ENCODE measurements around the gene FASTKD3. TPM values are rescaled to one million over a fixed set of nuclear protein-coding genes. Genes with fewer than 3 reads are reported as not detected.

Gene FASTKD3
- total RNA-seq, 1 donor from 2014 or later: 8.1 TPM

DNA sequence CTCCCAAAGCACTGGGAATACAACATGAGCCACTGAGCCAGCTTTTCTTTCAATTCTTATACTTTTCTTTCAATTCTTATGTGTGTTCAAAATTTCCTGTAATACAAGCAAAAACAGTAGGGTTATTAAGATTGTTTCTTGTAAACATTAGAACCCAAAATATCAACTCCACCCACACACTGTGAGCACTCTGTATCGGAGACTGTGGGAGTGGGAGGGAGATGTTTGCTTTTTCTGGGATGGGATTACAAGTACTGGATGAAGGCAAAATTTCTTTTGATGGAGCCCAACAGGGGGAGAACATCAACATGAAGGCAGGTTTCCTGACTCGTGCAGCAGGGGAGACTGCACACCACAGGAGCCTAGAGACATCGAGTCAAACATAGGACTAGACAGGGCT is 13.2 kb downstream of the FASTKD3 start:
- Histone ChIP-seq H3K27me3 (ENCODE audit: insufficient read depth, low read length) (no peaks in the 10 kb centered on the region), H3K4me1 (ENCODE audit: insufficient read depth, low read length) (no peaks in the 10 kb centered on the region), H3K4me3 (ENCODE audit: insufficient read depth, low read depth, low read length) (no peak overlapping the region), H3K79me2 (ENCODE audit: insufficient read depth, low read length) (no peaks in the 10 kb centered on the region), H3K9ac (ENCODE audit: low read length) (no peak overlapping the region), H3K27ac (ENCODE audit: low read depth, low read length) (no peak overlapping the region), H4K20me1 (ENCODE audit: insufficient read depth, low read length) (no peaks in the 10 kb centered on the region), H3K36me3 (ENCODE audit: insufficient read depth, low read length) (peaks cover 15% of the 10 kb centered on the region), H3K9me3 (ENCODE audit: insufficient read depth, low read depth, low read length) (no peaks in the 10 kb centered on the region), H3K4me2 (ENCODE audit: low read length) (no peak overlapping the region), H2AFZ (ENCODE audit: low read depth, low read length) (no peak overlapping the region)
- FAIRE-seq (no peak), DNase-seq (ENCODE audit: low read depth) (no peak)
- Mint-ChIP-seq H3K9me3 (ENCODE audit: unreplicated experiment) (peaks cover 2% of the 10 kb centered on the region), H3K4me1 (ENCODE audit: low read depth, unreplicated experiment) (peaks cover 8% of the 10 kb centered on the region), H3K27me3 (ENCODE audit: low read depth, unreplicated experiment) (peaks cover 2% of the 10 kb centered on the region), H3K4me3 (ENCODE audit: unreplicated experiment) (no peak overlapping the region), H3K27ac (ENCODE audit: unreplicated experiment) (no peak overlapping the region), H3K36me3 (ENCODE audit: low read depth, unreplicated experiment) (no peaks in the 10 kb centered on the region)
- TF ChIP-seq, protein P1, sequence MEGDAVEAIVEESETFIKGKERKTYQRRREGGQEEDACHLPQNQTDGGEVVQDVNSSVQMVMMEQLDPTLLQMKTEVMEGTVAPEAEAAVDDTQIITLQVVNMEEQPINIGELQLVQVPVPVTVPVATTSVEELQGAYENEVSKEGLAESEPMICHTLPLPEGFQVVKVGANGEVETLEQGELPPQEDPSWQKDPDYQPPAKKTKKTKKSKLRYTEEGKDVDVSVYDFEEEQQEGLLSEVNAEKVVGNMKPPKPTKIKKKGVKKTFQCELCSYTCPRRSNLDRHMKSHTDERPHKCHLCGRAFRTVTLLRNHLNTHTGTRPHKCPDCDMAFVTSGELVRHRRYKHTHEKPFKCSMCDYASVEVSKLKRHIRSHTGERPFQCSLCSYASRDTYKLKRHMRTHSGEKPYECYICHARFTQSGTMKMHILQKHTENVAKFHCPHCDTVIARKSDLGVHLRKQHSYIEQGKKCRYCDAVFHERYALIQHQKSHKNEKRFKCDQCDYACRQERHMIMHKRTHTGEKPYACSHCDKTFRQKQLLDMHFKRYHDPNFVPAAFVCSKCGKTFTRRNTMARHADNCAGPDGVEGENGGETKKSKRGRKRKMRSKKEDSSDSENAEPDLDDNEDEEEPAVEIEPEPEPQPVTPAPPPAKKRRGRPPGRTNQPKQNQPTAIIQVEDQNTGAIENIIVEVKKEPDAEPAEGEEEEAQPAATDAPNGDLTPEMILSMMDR (IDR thresholded peaks at IDR 0.05; ENCODE audit: insufficient read depth, low read depth, low read length): no peak
- TF ChIP-seq EZH2 (IDR thresholded peaks at IDR 0.05; ENCODE audit: insufficient read depth, low read length): no peak

DNA sequence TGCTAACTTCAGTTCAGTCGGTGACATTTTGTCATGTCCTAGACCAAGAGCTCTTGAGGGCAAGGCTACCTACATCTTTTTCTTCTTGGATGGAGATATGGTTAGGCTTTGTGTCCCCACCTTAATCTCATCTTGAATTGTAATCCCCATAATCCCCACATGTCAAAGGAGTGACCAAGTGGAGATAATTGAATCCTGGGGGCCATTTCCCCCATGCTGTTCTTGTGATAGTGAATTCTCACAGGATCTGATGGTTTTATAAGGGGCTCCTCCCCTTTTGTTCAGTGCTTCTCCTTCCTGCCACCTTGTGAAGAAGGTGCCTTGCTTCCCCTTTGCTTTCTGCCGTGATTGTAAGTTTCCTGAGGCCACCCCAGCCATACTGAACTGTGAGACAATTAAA is 15.8 kb downstream of the FASTKD3 start:
- H3K4me1 ChIP-seq (ENCODE audit: insufficient read depth, low read length): no peaks in the 10 kb centered on the region
- H3K9ac ChIP-seq (ENCODE audit: low read length): no peak overlapping the region
- DNase-seq (ENCODE audit: low read depth) (no peak), FAIRE-seq (no peak)
- no peaks in the 10 kb centered on the region for H4K20me1 ChIP-seq (ENCODE audit: insufficient read depth, low read length)
- peaks cover 3% of the 10 kb centered on the region for H3K27me3 ChIP-seq (ENCODE audit: insufficient read depth, low read length)
- H2AFZ ChIP-seq (ENCODE audit: low read depth, low read length): no peak overlapping the region
- H3K27ac Mint-ChIP-seq (ENCODE audit: unreplicated experiment): no peak overlapping the region
- H3K36me3 Mint-ChIP-seq (ENCODE audit: low read depth, unreplicated experiment): no peaks in the 10 kb centered on the region
- H3K36me3 ChIP-seq (ENCODE audit: insufficient read depth, low read length): no peaks in the 10 kb centered on the region
- no peak overlapping the region for H3K27ac ChIP-seq (ENCODE audit: low read depth, low read length)
- H3K4me1 Mint-ChIP-seq (ENCODE audit: low read depth, unreplicated experiment): peaks cover 5% of the 10 kb centered on the region
- TF ChIP-seq, protein P1 (IDR thresholded peaks at IDR 0.05; ENCODE audit: insufficient read depth, low read depth, low read length): no peak
- no peak for TF ChIP-seq EZH2 (IDR thresholded peaks at IDR 0.05; ENCODE audit: insufficient read depth, low read length)
- no peak overlapping the region for H3K4me3 ChIP-seq (ENCODE audit: insufficient read depth, low read depth, low read length)
- H3K9me3 Mint-ChIP-seq (ENCODE audit: unreplicated experiment): peaks cover 2% of the 10 kb centered on the region
- peaks cover 16% of the 10 kb centered on the region for H3K27me3 Mint-ChIP-seq (ENCODE audit: low read depth, unreplicated experiment)
- H3K4me3 Mint-ChIP-seq (ENCODE audit: unreplicated experiment): no peak overlapping the region
- H3K4me2 ChIP-seq (ENCODE audit: low read length): no peak overlapping the region
- no peaks in the 10 kb centered on the region for H3K9me3 ChIP-seq (ENCODE audit: insufficient read depth, low read depth, low read length)
- H3K79me2 ChIP-seq (ENCODE audit: insufficient read depth, low read length): no peaks in the 10 kb centered on the region

DNA sequence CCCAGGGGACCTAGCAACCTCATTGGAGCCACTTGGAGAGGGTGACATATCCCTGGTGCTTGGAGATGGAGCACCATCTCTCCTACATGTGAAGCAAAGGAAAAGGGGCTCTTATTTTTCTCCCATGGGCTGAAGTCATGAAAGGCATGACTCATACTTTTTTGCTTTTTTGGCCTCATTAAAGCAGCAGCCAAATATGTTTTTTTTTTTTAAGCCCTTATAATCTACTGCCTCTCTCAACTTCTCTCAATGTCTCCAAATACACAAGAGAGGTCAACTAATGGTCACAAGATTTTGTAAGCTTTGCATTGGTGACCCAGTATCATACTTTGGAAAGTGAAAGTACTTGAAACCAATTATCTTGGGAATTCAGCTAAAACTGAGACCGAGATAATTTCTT is 16.3 kb downstream of the FASTKD3 start:
- FAIRE-seq (no peak), DNase-seq (ENCODE audit: low read depth) (peak; percentile 19)
- Mint-ChIP-seq H3K36me3 (ENCODE audit: low read depth, unreplicated experiment) (no peaks in the 10 kb centered on the region), H3K27me3 (ENCODE audit: low read depth, unreplicated experiment) (peaks cover 18% of the 10 kb centered on the region), H3K4me3 (ENCODE audit: unreplicated experiment) (peak overlapping the region; percentile 68), H3K9me3 (ENCODE audit: unreplicated experiment) (peaks cover 2% of the 10 kb centered on the region), H3K27ac (ENCODE audit: unreplicated experiment) (no peak overlapping the region), H3K4me1 (ENCODE audit: low read depth, unreplicated experiment) (peaks cover 3% of the 10 kb centered on the region)
- H3K9ac ChIP-seq (ENCODE audit: low read length): no peak overlapping the region
- H3K36me3 ChIP-seq (ENCODE audit: insufficient read depth, low read length): no peaks in the 10 kb centered on the region
- H3K27me3 ChIP-seq (ENCODE audit: insufficient read depth, low read length): peaks cover 3% of the 10 kb centered on the region
- no peak overlapping the region for H3K4me3 ChIP-seq (ENCODE audit: insufficient read depth, low read depth, low read length)
- no peaks in the 10 kb centered on the region for H3K9me3 ChIP-seq (ENCODE audit: insufficient read depth, low read depth, low read length)
- H3K4me1 ChIP-seq (ENCODE audit: insufficient read depth, low read length): no peaks in the 10 kb centered on the region
- H4K20me1 ChIP-seq (ENCODE audit: insufficient read depth, low read length): no peaks in the 10 kb centered on the region
- no peaks in the 10 kb centered on the region for H3K79me2 ChIP-seq (ENCODE audit: insufficient read depth, low read length)
- no peak overlapping the region for H2AFZ ChIP-seq (ENCODE audit: low read depth, low read length)
- no peak for TF ChIP-seq EZH2 (IDR thresholded peaks at IDR 0.05; ENCODE audit: insufficient read depth, low read length)
- TF ChIP-seq, protein P1 (IDR thresholded peaks at IDR 0.05; ENCODE audit: insufficient read depth, low read depth, low read length): no peak
- H3K4me2 ChIP-seq (ENCODE audit: low read length): no peak overlapping the region
- no peak overlapping the region for H3K27ac ChIP-seq (ENCODE audit: low read depth, low read length)
